Measurements from ENCODE around the gene TM6SF1. TPM values are rescaled to one million over a fixed set of nuclear protein-coding genes. Genes with fewer than 3 reads are reported as not detected.

The TM6SF1 gene
- total and polyA plus RNA-seq, 9 of the 15 experiments (the other 6 are each of a cell fraction or from before 2014, with no cell fraction given): 1.0 to 5.6 (median 3.5) TPM

DNA sequence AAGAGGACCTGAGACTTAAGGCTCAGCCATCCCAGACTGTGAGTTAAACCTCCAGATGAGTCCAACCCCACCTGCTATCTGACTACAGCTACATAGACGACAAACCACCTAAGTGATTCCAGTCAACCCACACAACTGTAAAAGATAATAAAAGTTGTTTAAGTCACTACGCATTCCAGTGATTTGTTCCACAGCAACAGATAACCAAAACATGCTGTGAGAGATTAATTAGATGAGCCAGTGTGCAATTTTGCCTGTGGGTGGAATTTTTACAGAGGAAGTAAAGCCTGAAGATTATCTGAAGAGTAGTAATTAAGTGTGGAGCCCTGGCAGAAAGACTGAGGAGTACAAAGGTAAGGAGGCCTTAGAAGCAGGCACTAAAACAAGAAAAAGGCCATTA is 45.8 kb upstream of the TM6SF1 start:
- TF ChIP-seq TEAD1 (CRISPR knock-in tag; IDR thresholded peaks at IDR 0.05) (0 out of 4 replicates have a peak, but pooled peaks of 1 of the 2 experiments have one; percentile 9), BMI1 (IDR thresholded peaks at IDR 0.05; ENCODE audit: low read length) (no peak), ZBTB7A (IDR thresholded peaks at IDR 0.05; ENCODE audit: borderline replicate concordance, control insufficient read depth, low read depth, low read length) (no peak), POLR2B (IDR thresholded peaks at IDR 0.05; ENCODE audit: low read depth, partially characterized antibody) (no peak), ZKSCAN3 (CRISPR knock-in tag; IDR thresholded peaks at IDR 0.05) (no peak), GTF2F1 (IDR thresholded peaks at IDR 0.05; ENCODE audit: low read depth, low read length) (no peak), ARID1B (IDR thresholded peaks at IDR 0.05) (no peak), ZNF766 (CRISPR knock-in tag; conservative IDR thresholded peaks at IDR 0.05) (no peak), HDAC8 (tag; IDR thresholded peaks at IDR 0.05) (no peak), PTBP1 (IDR thresholded peaks at IDR 0.05; ENCODE audit: low read depth, low read length) (no peak), TCF7 (IDR thresholded peaks at IDR 0.05; ENCODE audit: borderline replicate concordance) (no peak), CBFA2T3 (IDR thresholded peaks at IDR 0.05) (peak; percentile 34), GTF2E2 (tag; IDR thresholded peaks at IDR 0.05) (no peak), ZNF584 (CRISPR knock-in tag; IDR thresholded peaks at IDR 0.05; ENCODE audit: low read depth) (no peak)
- TF ChIP-seq, protein P1, sequence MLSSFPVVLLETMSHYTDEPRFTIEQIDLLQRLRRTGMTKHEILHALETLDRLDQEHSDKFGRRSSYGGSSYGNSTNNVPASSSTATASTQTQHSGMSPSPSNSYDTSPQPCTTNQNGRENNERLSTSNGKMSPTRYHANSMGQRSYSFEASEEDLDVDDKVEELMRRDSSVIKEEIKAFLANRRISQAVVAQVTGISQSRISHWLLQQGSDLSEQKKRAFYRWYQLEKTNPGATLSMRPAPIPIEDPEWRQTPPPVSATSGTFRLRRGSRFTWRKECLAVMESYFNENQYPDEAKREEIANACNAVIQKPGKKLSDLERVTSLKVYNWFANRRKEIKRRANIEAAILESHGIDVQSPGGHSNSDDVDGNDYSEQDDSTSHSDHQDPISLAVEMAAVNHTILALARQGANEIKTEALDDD (IDR thresholded peaks at IDR 0.05): peak; percentile 78
- TF ChIP-seq, protein P2, sequence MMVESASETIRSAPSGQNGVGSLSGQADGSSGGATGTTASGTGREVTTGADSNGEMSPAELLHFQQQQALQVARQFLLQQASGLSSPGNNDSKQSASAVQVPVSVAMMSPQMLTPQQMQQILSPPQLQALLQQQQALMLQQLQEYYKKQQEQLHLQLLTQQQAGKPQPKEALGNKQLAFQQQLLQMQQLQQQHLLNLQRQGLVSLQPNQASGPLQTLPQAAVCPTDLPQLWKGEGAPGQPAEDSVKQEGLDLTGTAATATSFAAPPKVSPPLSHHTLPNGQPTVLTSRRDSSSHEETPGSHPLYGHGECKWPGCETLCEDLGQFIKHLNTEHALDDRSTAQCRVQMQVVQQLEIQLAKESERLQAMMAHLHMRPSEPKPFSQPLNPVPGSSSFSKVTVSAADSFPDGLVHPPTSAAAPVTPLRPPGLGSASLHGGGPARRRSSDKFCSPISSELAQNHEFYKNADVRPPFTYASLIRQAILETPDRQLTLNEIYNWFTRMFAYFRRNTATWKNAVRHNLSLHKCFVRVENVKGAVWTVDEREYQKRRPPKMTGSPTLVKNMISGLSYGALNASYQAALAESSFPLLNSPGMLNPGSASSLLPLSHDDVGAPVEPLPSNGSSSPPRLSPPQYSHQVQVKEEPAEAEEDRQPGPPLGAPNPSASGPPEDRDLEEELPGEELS (CRISPR knock-in tag; IDR thresholded peaks at IDR 0.05; ENCODE audit: borderline replicate concordance): no peak
- Histone ChIP-seq H3K4me1 (replicated peaks in 1 of 2; ENCODE audit: control insufficient read depth in 2 of 2, insufficient read depth in 2 of 2, low read length in 2 of 2) (peaks cover 0 to 28% of the 10 kb centered on the region in 2 experiments; a peak in 4 of 5 replicates), H3K9me3 (replicated peaks; ENCODE audit: control insufficient read depth, insufficient read depth, low read depth, low read length) (no peaks in the 10 kb centered on the region), H3K4me3 (no peak overlapping the region), H3K4me2 (ENCODE audit: insufficient read depth, low read length) (no peak overlapping the region), H3K9me1 (ENCODE audit: control insufficient read depth, insufficient read depth, low read length) (no peaks in the 10 kb centered on the region), H3K27me3 (ENCODE audit: control insufficient read depth in 2 of 2, insufficient read depth in 2 of 2, low read length in 2 of 2) (no peaks in the 10 kb centered on the region), H3K79me2 (ENCODE audit: control insufficient read depth, insufficient read depth, low read length) (peaks cover 100% of the 10 kb centered on the region), H2AFZ (ENCODE audit: low read depth, low read length) (no peak overlapping the region), H3K27ac (ENCODE audit: extremely low read depth, low read depth, low read length) (no peak overlapping the region), H3K36me3 (ENCODE audit: control insufficient read depth, insufficient read depth, low read length) (peaks cover 69% of the 10 kb centered on the region), H4K20me1 (replicated peaks; ENCODE audit: control insufficient read depth, insufficient read depth, low read length) (peaks cover 35% of the 10 kb centered on the region), H3K9ac (ENCODE audit: insufficient read depth in 1 of 2, low read depth in 2 of 2, low read length in 2 of 2) (no peak overlapping the region; a peak in 1 of 4 replicates)
- no TSS peak for BruUV-seq (replicated peaks)
- ChIA-PET POLR2A (interaction anchor here (0.5 to 1.6 kb wide), 4 partner anchors 7 to 48 kb away, joined by 3 to 6 read pairs (median 4); no protein-coding TSS in a partner anchor), CTCF (ENCODE audit: low intra/inter-chr PET ratio) (no interaction called here)
- 24% methylated on average over 2 of the region's 2 CpGs for WGBS (ENCODE audit: insufficient coverage, low coverage, missing lambda C conversion rate)
- DNase-seq (ENCODE audit: extremely low read depth in 1 of 4, low spot score in 3 of 4): no peak
- no peak for FAIRE-seq
- ATAC-seq: no peak
- intact Hi-C loops (cut with micrococcal nuclease) (no loop called here), in situ Hi-C loops (cut with MboI) (no loop called here)

Measured in K562 (cell line).